Lower lobe of right lung (tissue), 2 donors: ENCODE data around the gene RNF149. TPM values are rescaled to one million over a fixed set of nuclear protein-coding genes. Genes with fewer than 3 reads are reported as not detected.
"Not testable (repeated sequence)": the region's sequence is repeated elsewhere in the genome, so short reads cannot be mapped to it uniquely, and the experiment has no call there.

Source experiments
- ATAC-seq, 2 donors: fragments of 200-7000 bp; cut with Tn5 transposase; one replicate each; pipeline ENCODE4 v1.9.1; 2020 to 2022; ENCODE audit warnings: mild to moderate bottlenecking in 2 of 2, moderate library complexity in 2 of 2
- DNase-seq: peaks from one replicate; pipeline ENCODE4 v3.0.0-alpha.2; 2020
- H3K27ac ChIP-seq: fragments of 200-600 bp; one replicate; pipeline ENCODE4 v1.8.0; 2022
- H3K27me3 ChIP-seq: fragments of 200-600 bp; one replicate; pipeline ENCODE4 v1.8.0; 2022; ENCODE audit warnings: low read depth
- H3K36me3 ChIP-seq: fragments of 200-600 bp; one replicate; pipeline ENCODE4 v1.8.0; 2022; ENCODE audit warnings: mild to moderate bottlenecking
- H3K4me1 ChIP-seq: fragments of 200-600 bp; one replicate; pipeline ENCODE4 v1.8.0; 2022
- H3K4me3 ChIP-seq: fragments of 200-600 bp; one replicate; pipeline ENCODE4 v1.8.0; 2022; ENCODE audit warnings: mild to moderate bottlenecking
- H3K9me3 ChIP-seq: fragments of 200-600 bp; one replicate; pipeline ENCODE4 v1.8.0; 2022
- intact Hi-C: fragments of 100-400 bp; cut with DNase I; formaldehyde crosslinking; loops from one replicate; pipeline ENCODE4 v1.11.0; 2022
- total RNA-seq: library from RNA; stranded (reverse); fragmentation: NEBNext Ultra II Directional; extraction: Animal tissue kit (Norgen Biotek cat#: 25700); gene quantifications from one replicate; pipeline ENCODE4 v1.2.1, GENCODE V29; 2021
- TF ChIP-seq, protein P1 (sequence below): fragments of 200-600 bp; IDR thresholded peaks from one replicate; pipeline ENCODE4 v1.8.0; 2022; ENCODE audit warnings: antibody characterized with exemption, mild to moderate bottlenecking
- donor health status: DM: no; HTN: yes; CAD: no; lungs with severe emphysema.

RNF149 gene
- total RNA-seq, 1 donor from 2014 or later = 158 TPM

DNA sequence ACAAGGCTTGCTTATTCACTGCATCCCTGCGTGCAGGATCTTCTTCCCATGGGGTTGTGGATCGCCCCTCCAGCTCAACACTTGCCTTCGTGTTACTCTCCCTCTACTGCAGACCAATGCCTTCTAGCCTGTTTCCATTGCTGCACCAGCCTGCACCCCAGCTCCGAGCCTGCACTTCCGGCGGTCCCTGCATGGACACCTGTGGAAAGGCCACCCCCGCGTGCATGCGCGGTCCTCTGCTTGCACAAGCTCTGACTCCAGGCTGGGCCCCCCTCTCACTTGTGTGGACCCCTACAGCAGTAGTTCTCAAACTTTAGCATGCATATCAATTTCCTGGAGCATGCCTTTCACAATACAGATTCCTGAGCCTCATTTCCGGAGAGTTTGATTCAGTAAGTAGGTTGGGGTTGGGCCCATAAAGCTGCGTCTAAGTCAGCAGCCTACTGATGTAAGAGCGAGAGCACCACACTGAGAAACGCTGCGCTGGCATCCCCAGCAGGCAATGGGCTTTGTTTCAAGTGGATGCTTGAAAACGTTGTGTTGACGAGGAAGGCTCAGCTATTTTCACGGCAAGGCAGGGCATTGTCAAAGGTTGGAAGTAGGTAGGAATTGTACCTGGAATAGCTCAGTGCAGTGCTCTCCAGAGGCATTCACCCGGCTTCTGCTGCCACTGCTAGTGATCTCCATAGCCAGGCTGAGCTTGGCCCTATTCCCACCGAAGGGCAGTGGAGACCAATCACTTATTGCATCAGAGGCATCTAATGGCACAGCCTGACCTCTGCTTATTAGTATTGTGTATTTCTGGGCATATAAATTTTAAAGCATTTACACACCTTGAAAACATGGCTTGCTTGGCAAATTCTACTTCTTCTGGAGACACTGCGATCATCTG is 46.2 kb upstream of the RNF149 start:
- DNase-seq = no peak
- intact Hi-C loops = no loop called here

GRCh38 chr2:101352631-101353030 is 44.1 kb upstream of the RNF149 start:
- DNase-seq, H3K36me3 ChIP-seq, H3K27me3 ChIP-seq, intact Hi-C loops, H3K9me3 ChIP-seq, H3K4me3 ChIP-seq, H3K4me1 ChIP-seq, H3K27ac ChIP-seq, ATAC-seq: not testable (repeated sequence)

More for the DNA sequence above, 46.2 kb upstream of the RNF149 start:
- no peaks in the 10 kb centered on the region for H3K36me3 ChIP-seq
- H3K9me3 ChIP-seq = no peaks in the 10 kb centered on the region
- H3K4me1 ChIP-seq = no peaks in the 10 kb centered on the region
- no peaks in the 10 kb centered on the region for H3K27me3 ChIP-seq
- H3K4me3 ChIP-seq = no peak overlapping the region
- TF ChIP-seq, protein P1, sequence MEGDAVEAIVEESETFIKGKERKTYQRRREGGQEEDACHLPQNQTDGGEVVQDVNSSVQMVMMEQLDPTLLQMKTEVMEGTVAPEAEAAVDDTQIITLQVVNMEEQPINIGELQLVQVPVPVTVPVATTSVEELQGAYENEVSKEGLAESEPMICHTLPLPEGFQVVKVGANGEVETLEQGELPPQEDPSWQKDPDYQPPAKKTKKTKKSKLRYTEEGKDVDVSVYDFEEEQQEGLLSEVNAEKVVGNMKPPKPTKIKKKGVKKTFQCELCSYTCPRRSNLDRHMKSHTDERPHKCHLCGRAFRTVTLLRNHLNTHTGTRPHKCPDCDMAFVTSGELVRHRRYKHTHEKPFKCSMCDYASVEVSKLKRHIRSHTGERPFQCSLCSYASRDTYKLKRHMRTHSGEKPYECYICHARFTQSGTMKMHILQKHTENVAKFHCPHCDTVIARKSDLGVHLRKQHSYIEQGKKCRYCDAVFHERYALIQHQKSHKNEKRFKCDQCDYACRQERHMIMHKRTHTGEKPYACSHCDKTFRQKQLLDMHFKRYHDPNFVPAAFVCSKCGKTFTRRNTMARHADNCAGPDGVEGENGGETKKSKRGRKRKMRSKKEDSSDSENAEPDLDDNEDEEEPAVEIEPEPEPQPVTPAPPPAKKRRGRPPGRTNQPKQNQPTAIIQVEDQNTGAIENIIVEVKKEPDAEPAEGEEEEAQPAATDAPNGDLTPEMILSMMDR = no peak
- no peak overlapping the region for H3K27ac ChIP-seq
- ATAC-seq = no peak

DNA sequence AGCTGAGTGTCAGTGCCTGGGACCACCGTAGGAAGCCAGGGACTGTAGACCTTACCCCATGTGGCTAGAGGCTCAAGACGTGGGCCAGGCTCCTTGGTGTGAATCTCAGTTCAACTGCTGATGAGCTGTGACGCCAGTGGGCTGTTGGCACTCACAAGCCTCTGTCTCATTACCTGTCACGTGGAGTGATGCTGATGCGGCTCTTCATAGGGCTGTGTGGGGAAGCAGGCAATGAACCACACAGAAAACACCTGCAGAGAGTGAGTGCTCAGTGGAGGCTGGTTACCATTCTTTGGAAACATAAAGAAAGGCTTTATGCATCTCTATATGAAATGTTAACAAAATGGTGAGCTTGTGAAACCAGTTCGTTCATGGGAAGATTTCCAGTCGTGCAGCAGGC is 42.7 kb upstream of the RNF149 start:
- ATAC-seq (no peak), DNase-seq (no peak)
- Histone ChIP-seq H3K27ac (no peak overlapping the region), H3K36me3 (no peaks in the 10 kb centered on the region), H3K27me3 (no peaks in the 10 kb centered on the region), H3K9me3 (no peaks in the 10 kb centered on the region), H3K4me1 (no peaks in the 10 kb centered on the region), H3K4me3 (no peak overlapping the region)
- TF ChIP-seq, protein P1 = no peak
- intact Hi-C loops = no loop called here

GRCh38 chr2:101349893-101350662 is 41.6 kb upstream of the RNF149 start:
- Histone ChIP-seq H3K36me3 (no peaks in the 10 kb centered on the region), H3K9me3 (no peaks in the 10 kb centered on the region), H3K4me3 (no peak overlapping the region), H3K27me3 (no peaks in the 10 kb centered on the region), H3K27ac (no peak overlapping the region), H3K4me1 (no peaks in the 10 kb centered on the region)
- intact Hi-C loops = no loop called here
- TF ChIP-seq, protein P1 = peak; percentile 14
- ATAC-seq (peak; percentile 45 to 62), DNase-seq (no peak)

DNA sequence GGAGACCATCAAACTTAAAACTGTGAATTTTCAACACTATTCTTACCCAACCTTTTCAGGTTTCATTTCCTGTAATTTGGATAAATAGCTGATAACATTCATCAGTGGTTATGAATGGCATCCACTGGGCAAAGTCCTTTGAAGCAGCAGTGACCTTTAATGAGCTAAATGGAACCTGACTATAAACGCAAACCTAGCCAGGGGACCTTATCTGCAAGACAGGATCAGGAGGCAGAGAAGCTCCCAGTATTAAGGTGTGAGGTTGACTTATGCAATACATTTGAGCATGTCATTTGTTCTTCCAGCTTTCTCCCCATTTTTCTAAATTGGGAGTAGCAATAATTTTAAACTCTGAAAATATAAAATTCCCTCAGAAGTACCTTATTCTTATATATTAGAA is 40.4 kb upstream of the RNF149 start:
- DNase-seq (no peak), ATAC-seq (no peak)
- no peaks in the 10 kb centered on the region for H3K4me1 ChIP-seq
- no peak overlapping the region for H3K27ac ChIP-seq
- H3K27me3 ChIP-seq = no peaks in the 10 kb centered on the region
- H3K9me3 ChIP-seq = no peaks in the 10 kb centered on the region
- intact Hi-C loops = no loop called here
- TF ChIP-seq, protein P1 = no peak
- no peak overlapping the region for H3K4me3 ChIP-seq
- H3K36me3 ChIP-seq = no peaks in the 10 kb centered on the region

DNA sequence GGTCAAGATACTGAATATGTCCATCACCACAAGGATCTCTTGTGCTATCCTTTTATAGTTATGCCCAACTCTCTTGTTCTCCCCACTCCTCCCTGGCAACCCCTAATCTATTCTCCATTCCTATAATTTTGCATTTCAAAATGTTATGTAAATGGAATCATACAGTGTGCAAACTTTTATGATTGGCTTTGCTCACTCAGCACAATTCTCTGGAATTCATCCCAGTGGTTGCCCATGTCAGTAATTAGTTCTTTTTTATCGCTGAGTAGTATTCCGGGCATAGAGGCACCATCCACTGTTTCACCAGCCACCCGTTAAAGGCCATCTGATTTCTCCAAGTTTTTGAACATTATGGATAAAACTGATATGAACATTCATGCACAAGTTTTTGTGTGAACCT is 38.4 kb upstream of the RNF149 start:
- H3K4me1 ChIP-seq = no peaks in the 10 kb centered on the region
- H3K27ac ChIP-seq = no peak overlapping the region
- H3K27me3 ChIP-seq = no peaks in the 10 kb centered on the region
- ATAC-seq (no peak), DNase-seq (no peak)
- H3K36me3 ChIP-seq = no peaks in the 10 kb centered on the region
- TF ChIP-seq, protein P1 = no peak
- H3K4me3 ChIP-seq = no peak overlapping the region
- intact Hi-C loops = no loop called here
- H3K9me3 ChIP-seq = no peaks in the 10 kb centered on the region
